Measurements from ENCODE around the gene CHCHD10.

CHCHD10 gene

DNA sequence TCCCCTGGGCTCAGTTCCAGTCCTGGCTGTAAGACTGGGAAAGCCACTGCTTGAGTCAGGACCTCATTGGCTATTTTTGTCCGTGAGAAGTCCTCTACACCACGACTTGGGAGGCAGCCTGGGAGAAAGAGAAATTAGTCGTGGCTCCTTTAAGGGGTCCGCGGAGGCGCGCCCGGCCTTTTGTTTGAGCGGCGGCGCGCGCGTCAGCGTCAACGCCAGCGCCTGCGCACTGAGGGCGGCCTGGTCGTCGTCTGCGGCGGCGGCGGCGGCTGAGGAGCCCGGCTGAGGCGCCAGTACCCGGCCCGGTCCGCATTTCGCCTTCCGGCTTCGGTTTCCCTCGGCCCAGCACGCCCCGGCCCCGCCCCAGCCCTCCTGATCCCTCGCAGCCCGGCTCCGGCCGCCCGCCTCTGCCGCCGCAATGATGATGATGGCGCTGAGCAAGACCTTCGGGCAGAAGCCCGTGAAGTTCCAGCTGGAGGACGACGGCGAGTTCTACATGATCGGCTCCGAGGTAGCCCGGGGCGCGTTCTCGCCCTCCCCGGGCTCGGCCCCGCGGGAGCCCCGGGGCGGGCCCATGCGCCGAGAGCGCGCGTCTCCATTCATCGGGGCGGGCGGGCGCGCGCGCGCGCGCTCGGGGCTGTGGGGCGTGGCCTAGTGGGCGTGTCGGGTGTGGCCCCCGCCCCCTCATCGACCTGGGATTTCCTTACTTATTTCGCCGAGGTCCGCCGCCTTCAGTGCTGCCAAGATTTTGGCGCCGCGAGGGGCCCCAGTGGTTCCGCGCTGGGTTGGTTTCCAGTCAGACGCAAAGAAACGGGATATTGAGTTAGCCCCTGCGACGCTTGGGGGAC lies 19.2 kb upstream of the CHCHD10 start, which contains the start of gene SMARCB1:
Gene SMARCB1, plus strand, starts transcription at position 215 of the 848 bp plus-strand sequence. Its CDS starts 204 bp downstream, at position 419.
- peak; percentile 92 for DNase-seq

- no peak for DNase-seq
Observed at GRCh38 chr22:23786261-23786710, 18.5 kb upstream of the CHCHD10 start.

DNA sequence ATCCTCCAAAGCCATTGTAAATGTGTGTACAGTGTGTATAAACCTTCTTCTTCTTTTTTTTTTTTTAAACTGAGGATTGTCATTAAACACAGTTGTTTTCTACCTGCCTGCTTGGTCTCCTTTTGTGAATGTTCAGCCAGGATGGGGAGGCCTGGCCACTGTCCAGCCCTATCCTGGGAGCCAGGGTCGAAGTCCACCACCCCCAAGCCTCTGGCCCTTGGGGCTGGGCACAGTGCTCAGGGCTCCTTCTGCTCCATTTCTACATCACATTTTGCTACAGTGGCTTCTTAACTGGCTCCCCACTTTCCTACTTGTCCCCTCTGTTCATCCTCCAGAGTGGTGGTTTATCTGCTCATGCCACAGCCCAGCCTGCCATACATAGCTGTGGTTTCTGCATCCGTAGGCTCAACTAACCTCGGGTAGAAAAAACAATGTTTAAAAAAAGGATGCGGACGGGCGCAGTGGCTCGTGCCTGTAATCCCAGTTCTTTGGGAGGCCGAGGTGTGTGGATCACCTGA lies 16.5 kb upstream of the CHCHD10 start:
- DNase-seq: no peak

DNA sequence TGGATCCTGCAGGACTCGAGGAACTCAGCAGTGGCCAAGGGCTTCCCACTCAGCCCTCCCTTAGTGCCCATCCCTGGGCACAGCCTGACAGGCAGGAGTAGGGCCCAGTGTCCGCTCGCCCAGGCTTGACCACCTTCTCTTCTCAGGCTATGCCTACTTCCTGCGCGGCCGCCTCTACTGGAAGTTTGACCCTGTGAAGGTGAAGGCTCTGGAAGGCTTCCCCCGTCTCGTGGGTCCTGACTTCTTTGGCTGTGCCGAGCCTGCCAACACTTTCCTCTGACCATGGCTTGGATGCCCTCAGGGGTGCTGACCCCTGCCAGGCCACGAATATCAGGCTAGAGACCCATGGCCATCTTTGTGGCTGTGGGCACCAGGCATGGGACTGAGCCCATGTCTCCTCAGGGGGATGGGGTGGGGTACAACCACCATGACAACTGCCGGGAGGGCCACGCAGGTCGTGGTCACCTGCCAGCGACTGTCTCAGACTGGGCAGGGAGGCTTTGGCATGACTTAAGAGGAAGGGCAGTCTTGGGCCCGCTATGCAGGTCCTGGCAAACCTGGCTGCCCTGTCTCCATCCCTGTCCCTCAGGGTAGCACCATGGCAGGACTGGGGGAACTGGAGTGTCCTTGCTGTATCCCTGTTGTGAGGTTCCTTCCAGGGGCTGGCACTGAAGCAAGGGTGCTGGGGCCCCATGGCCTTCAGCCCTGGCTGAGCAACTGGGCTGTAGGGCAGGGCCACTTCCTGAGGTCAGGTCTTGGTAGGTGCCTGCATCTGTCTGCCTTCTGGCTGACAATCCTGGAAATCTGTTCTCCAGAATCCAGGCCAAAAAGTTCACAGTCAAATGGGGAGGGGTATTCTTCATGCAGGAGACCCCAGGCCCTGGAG lies 15.7 kb upstream of the CHCHD10 start:
- DNase-seq: no peak

DNA sequence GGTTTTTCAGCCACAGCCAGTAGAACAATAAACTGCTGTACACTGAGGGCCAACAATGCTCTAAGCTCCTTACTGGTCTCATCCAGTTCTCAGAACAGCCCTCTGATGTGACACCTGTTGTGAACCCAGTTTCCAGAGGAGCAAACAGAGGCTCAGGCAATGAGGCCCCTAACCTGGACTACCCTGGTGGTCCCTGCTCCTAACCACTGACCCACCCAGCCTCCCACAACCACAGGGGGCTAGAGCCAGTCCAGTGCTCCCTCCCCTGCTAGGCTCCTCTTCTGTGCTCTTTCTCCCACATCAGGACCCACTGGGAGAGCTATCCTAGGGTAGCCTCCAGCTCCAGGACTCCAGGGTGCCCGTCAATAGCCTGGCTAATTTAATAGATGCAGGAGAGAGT lies 14.9 kb upstream of the CHCHD10 start:
- no peak for DNase-seq

GRCh38 chr22:23782252-23782651 lies 14.5 kb upstream of the CHCHD10 start:
- DNase-seq: no peak

GRCh38 chr22:23781511-23782183 lies 13.9 kb upstream of the CHCHD10 start:
- no peak for DNase-seq

GRCh38 chr22:23781065-23781464 lies 13.3 kb upstream of the CHCHD10 start:
- no peak for DNase-seq

- DNase-seq: no peak
Observed at GRCh38 chr22:23780146-23780748, 12.5 kb upstream of the CHCHD10 start.

GRCh38 chr22:23779731-23780130 lies 12.0 kb upstream of the CHCHD10 start:
- no peak for DNase-seq

- no peak for DNase-seq
Observed at GRCh38 chr22:23779083-23779482, 11.3 kb upstream of the CHCHD10 start.

GRCh38 chr22:23778577-23778900 lies 10.8 kb upstream of the CHCHD10 start:
- no peak for DNase-seq

DNA sequence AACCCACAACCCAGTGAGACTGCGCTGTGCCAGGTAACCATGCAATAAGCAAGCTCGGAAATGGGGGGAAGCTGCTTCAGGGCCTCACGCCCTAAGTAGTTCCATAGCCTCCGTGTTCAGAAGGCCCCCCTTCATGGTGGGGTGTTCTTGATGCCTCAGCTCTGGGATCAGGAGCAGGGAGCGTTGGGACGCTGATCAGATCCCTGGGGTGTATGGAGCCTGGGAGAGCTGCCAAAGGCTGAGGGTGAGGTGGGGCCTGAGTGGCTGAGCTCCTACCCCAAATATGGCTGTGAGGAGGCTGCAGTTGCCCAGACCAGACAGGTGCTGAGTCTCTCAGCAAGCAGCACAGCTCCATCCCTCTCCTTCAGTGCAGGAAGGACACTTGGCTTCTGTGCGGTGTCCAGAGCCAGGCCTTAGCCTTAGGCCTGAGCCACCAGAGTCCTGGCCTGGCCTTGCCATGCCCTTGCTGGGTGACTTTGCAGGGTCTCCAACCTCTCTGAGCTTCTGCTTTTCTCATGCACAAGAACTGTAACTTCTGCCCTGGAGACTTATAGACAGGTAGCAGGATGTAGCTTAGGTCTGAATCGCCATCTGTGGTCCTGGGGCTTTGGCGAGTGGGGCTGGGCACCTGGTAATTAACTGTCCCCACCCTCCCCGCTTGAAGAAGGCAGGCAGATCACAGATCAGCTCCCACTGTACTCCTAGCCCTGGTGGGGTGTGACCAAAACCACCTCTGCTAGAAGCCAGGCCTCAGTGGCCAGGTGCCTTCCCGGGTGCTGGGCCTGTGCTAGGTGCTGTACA lies 10.2 kb upstream of the CHCHD10 start:
- DNase-seq: no peak

DNA sequence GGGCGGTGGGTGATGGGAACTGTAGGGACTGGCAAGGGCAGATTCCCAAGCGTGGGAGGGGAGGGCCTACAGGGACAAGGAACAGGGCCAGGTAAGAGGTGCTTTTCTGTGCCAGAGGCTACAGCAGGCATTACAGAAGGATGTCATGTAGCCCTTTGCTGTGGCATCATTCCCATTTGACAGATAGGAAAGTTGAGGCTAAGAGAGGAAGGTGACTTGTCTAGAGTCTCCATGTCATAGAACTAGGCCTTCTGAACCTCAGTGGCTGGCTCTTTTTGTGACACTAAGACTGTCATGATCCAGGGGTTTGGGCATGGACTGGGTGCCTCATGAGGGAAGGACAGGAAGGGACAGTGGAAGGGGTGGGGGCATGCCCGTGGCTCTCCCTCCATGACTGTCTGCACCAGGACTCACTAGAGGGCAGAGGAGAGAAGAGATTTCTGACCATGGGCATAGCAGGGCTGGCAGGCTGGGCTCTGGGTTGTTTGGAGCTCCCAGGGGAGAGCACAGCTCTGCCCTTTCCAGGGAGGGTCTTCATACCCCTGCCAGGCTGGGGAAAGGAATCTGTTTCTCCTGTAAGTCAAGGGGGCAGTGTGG lies 8.1 kb upstream of the CHCHD10 start:
- no peak for DNase-seq

GRCh38 chr22:23774922-23775436 lies 7.2 kb upstream of the CHCHD10 start:
- peak; percentile 74 for DNase-seq

GRCh38 chr22:23774114-23774921 lies 6.5 kb upstream of the CHCHD10 start:
- DNase-seq: no peak

DNA sequence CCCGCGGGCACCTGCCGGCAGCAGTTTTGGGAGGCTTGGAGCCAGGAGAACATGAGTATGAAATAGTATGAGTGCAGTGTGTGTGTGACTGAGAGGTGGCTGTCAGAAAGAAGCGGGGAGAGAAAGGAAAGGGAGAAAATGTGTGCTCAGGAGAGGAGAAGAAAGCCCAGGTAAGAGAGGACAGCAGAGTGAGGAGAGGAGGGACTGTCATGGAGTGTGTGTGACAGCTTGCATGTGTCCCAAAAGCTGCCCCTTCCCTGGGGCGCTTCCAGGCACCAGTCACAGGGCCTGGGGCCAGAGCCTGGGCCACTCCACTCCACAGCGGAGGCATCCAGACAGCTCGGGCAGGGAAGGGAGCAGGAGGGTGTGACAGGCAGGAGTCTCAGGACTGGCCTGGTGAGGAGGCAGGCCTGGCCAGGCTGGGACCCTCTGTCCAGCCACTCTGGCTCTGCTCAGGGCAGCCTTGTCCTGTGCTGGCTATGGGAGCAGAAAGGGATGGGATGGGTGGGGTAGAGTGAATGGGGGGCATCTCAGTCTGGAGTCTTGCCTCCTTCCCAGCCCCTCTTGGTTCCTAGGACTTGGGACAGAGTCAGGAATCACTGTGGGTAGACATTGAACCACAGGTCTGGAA lies 5.8 kb upstream of the CHCHD10 start:
- no peak for DNase-seq

DNA sequence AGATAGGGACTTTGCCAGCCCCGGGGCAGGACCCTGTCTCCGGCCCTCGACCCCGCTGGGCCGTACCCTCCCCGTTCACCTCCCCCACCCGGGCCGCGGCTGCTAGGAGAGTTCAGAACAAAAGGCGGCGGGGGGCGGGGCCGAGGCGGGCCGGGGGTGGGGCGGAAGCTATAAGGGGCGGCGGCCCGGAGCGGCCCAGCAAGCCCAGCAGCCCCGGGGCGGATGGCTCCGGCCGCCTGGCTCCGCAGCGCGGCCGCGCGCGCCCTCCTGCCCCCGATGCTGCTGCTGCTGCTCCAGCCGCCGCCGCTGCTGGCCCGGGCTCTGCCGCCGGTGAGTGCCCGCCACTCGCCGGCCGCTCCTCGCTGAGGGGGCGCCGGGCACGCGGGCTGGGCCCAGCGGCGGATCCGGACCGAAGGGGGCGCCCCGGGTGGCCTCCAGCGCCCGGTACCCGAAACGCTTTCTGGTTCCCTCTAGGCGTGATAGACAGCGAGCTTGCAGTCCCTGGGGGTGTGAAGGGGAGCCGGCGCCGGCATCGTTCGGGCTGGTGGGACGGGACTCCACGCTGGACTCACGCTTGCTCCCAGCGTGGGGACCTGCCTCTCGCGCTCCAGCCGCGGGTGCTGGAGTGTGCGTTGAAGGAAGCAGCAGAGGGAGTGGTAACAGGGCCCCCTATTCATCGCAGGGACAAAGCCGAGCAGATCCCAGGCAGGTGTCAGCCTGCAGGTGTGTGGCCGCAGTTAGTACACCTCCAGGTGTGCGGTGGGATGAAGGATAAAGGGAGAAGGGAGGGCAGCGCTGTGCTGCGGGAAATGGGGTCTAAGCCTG lies 5.1 kb upstream of the CHCHD10 start, which contains the start of gene MMP11:
Gene MMP11, plus strand, starts transcription at position 201 of the 825 bp plus-strand sequence. Its CDS starts 22 bp downstream, at position 223.
- DNase-seq: peak; percentile 80

- DNase-seq: no peak
Observed at GRCh38 chr22:23772315-23772648, 4.5 kb upstream of the CHCHD10 start.

All from left hindlimb (tissue), 1 donor.